ENCODE data around the gene GFPT1. TPM values are rescaled to one million over a fixed set of nuclear protein-coding genes. Genes with fewer than 3 reads are reported as not detected.

The GFPT1 gene
- total and polyA plus RNA-seq, 9 of the 15 experiments (the other 6 are each of a cell fraction or from before 2014, with no cell fraction given), result 6.6 to 38.3 (median 15.9) TPM

GRCh38 chr2:69385443-69386151 lies 1.4 kb downstream of the GFPT1 start:
- H2AFZ ChIP-seq (ENCODE audit: low read depth, low read length), result no peak overlapping the region
- ChIA-PET POLR2A (interaction anchor here (0.7 to 3.3 kb wide), 10 partner anchors 8 to 738 kb away, joined by 3 to 17 read pairs (median 3); partner anchors contain the start of gene NFU1), CTCF (ENCODE audit: low intra/inter-chr PET ratio) (interaction anchor here (0.6 kb wide), 1 partner anchor 445 kb away, joined by 3 read pairs; no protein-coding TSS in a partner anchor)
- 0 out of 2 replicates have a peak, but pooled peaks cover 1% of the 10 kb centered on the region for H4K20me1 ChIP-seq (replicated peaks; ENCODE audit: control insufficient read depth, insufficient read depth, low read length)
- H3K27me3 ChIP-seq (ENCODE audit: control insufficient read depth in 2 of 2, insufficient read depth in 2 of 2, low read length in 2 of 2), result no peaks in the 10 kb centered on the region
- no TSS peak for BruUV-seq (replicated peaks)
- FAIRE-seq (peak; percentile 59), ATAC-seq (peak; percentile 25), DNase-seq (ENCODE audit: extremely low read depth in 1 of 4, low spot score in 3 of 4) (peak in 3 of 4 experiments; percentile 9 to 61 (median 22))
- no peaks in the 10 kb centered on the region for H3K9me3 ChIP-seq (replicated peaks; ENCODE audit: control insufficient read depth, insufficient read depth, low read depth, low read length)
- H3K9ac ChIP-seq (ENCODE audit: insufficient read depth in 1 of 2, low read depth in 2 of 2, low read length in 2 of 2), result peak overlapping the region in 1 of 2 experiments; percentile 97; a peak in 2 of 4 replicates
- peaks cover 75% of the 10 kb centered on the region for H3K79me2 ChIP-seq (ENCODE audit: control insufficient read depth, insufficient read depth, low read length)
- peak overlapping the region; percentile 94 for H3K4me3 ChIP-seq
- peak overlapping the region; percentile 98 for H3K4me2 ChIP-seq (ENCODE audit: insufficient read depth, low read length)
- in situ Hi-C loops (cut with MboI) (no loop called here), intact Hi-C loops (cut with micrococcal nuclease) (loop anchor here (2.0 kb wide), 1 partner anchor 51 kb away; the partner anchor contains the start of gene NFU1)
- peaks cover 19 to 31% of the 10 kb centered on the region in 2 experiments; a peak in 4 of 5 replicates for H3K4me1 ChIP-seq (replicated peaks in 1 of 2; ENCODE audit: control insufficient read depth in 2 of 2, insufficient read depth in 2 of 2, low read length in 2 of 2)
- no peaks in the 10 kb centered on the region for H3K9me1 ChIP-seq (ENCODE audit: control insufficient read depth, insufficient read depth, low read length)
- H3K36me3 ChIP-seq (ENCODE audit: control insufficient read depth, insufficient read depth, low read length), result peaks cover 5% of the 10 kb centered on the region; the same call in 2 of the 3 replicates
- peak overlapping the region; percentile 81; the same call in 2 of the 3 replicates for H3K27ac ChIP-seq (ENCODE audit: extremely low read depth, low read depth, low read length)
- WGBS (ENCODE audit: insufficient coverage, low coverage, missing lambda C conversion rate), result 6% methylated on average over 8 of the region's 8 CpGs
- peak; percentile 67 for TF ChIP-seq CXXC5 (CRISPR knock-in tag; IDR thresholded peaks at IDR 0.05)
- TF ChIP-seq RBFOX2 (IDR thresholded peaks at IDR 0.05; ENCODE audit: low read depth, low read length), result peak; percentile 42
- TF ChIP-seq DACH1 (IDR thresholded peaks at IDR 0.05; ENCODE audit: partially characterized antibody), result peak; percentile 20
- no peak for TF ChIP-seq HINFP (tag; conservative IDR thresholded peaks at IDR 0.05; ENCODE audit: low read depth)
- no peak for TF ChIP-seq ZNF165 (CRISPR knock-in tag; IDR thresholded peaks at IDR 0.05; ENCODE audit: borderline replicate concordance)
- TF ChIP-seq TRIM24 (IDR thresholded peaks at IDR 0.05), result peak; percentile 87 to 89
- TF ChIP-seq VEZF1 (CRISPR knock-in tag; IDR thresholded peaks at IDR 0.05), result no peak; the same call in 1 of the 2 replicates
- TF ChIP-seq MYNN (IDR thresholded peaks at IDR 0.05), result no peak
- no peak for TF ChIP-seq MYNN (CRISPR knock-in tag; IDR thresholded peaks at IDR 0.05)
- TF ChIP-seq EP300 (IDR thresholded peaks at IDR 0.05; ENCODE audit: low read length), result peak; percentile 90
- TF ChIP-seq PKNOX1 (IDR thresholded peaks at IDR 0.05), result peak; percentile 52
- TF ChIP-seq ZNF561 (CRISPR knock-in tag; conservative IDR thresholded peaks at IDR 0.05), result no peak
- TF ChIP-seq PHF20 (IDR thresholded peaks at IDR 0.05; ENCODE audit: partially characterized antibody), result no peak
- TF ChIP-seq DDX20 (tag; IDR thresholded peaks at IDR 0.05; ENCODE audit: low read depth), result no peak
- 0 out of 2 replicates have a peak, but pooled peaks have one; percentile 31 for TF ChIP-seq POLR2G (IDR thresholded peaks at IDR 0.05; ENCODE audit: low read depth, low read length)
- TF ChIP-seq HBP1 (CRISPR knock-in tag; IDR thresholded peaks at IDR 0.05), result 0 out of 2 replicates have a peak, but pooled peaks have one; percentile 4
